ENCODE data around the gene PPFIA1.

The PPFIA1 gene

GRCh38 chr11:70302419-70302752, 31.9 kb downstream of the PPFIA1 start:
- no peaks in the 10 kb centered on the region for H3K27me3 ChIP-seq (ENCODE audit: control insufficient read depth, insufficient read depth, low read length)
- H3K9me3 ChIP-seq (ENCODE audit: control insufficient read depth, low read length) = no peaks in the 10 kb centered on the region
- no peaks in the 10 kb centered on the region for H3K36me3 ChIP-seq (ENCODE audit: control insufficient read depth, insufficient read depth, low read length)
- no peak overlapping the region for H3K4me3 ChIP-seq (ENCODE audit: low read length)
- H3K4me1 ChIP-seq (ENCODE audit: control insufficient read depth, insufficient read depth, low read length) = peaks cover 10% of the 10 kb centered on the region
- H3K9ac ChIP-seq (ENCODE audit: low read length) = no peak overlapping the region

- Histone ChIP-seq H3K4me3 (ENCODE audit: low read length) (no peak overlapping the region), H3K9ac (ENCODE audit: low read length) (no peak overlapping the region), H3K27me3 (ENCODE audit: control insufficient read depth, insufficient read depth, low read length) (no peaks in the 10 kb centered on the region), H3K4me1 (ENCODE audit: control insufficient read depth, insufficient read depth, low read length) (peaks cover 11% of the 10 kb centered on the region), H3K36me3 (ENCODE audit: control insufficient read depth, insufficient read depth, low read length) (no peaks in the 10 kb centered on the region), H3K9me3 (ENCODE audit: control insufficient read depth, low read length) (no peaks in the 10 kb centered on the region)
Measured at GRCh38 chr11:70303070-70303469, 32.6 kb downstream of the PPFIA1 start.

GRCh38 chr11:70304208-70304603, 33.7 kb downstream of the PPFIA1 start:
- no peaks in the 10 kb centered on the region for H3K36me3 ChIP-seq (ENCODE audit: control insufficient read depth, insufficient read depth, low read length)
- H3K4me3 ChIP-seq (ENCODE audit: low read length) = no peak overlapping the region
- peaks cover 11% of the 10 kb centered on the region for H3K4me1 ChIP-seq (ENCODE audit: control insufficient read depth, insufficient read depth, low read length)
- no peaks in the 10 kb centered on the region for H3K27me3 ChIP-seq (ENCODE audit: control insufficient read depth, insufficient read depth, low read length)
- no peaks in the 10 kb centered on the region for H3K9me3 ChIP-seq (ENCODE audit: control insufficient read depth, low read length)
- H3K9ac ChIP-seq (ENCODE audit: low read length) = no peak overlapping the region

- Histone ChIP-seq H3K4me3 (ENCODE audit: low read length) (no peak overlapping the region), H3K9me3 (ENCODE audit: control insufficient read depth, low read length) (no peaks in the 10 kb centered on the region), H3K36me3 (ENCODE audit: control insufficient read depth, insufficient read depth, low read length) (no peaks in the 10 kb centered on the region), H3K27me3 (ENCODE audit: control insufficient read depth, insufficient read depth, low read length) (no peaks in the 10 kb centered on the region), H3K9ac (ENCODE audit: low read length) (no peak overlapping the region), H3K4me1 (ENCODE audit: control insufficient read depth, insufficient read depth, low read length) (peaks cover 11% of the 10 kb centered on the region)
Measured at GRCh38 chr11:70305501-70305900, 35.0 kb downstream of the PPFIA1 start.

GRCh38 chr11:70306586-70307033, 36.1 kb downstream of the PPFIA1 start:
- no peaks in the 10 kb centered on the region for H3K27me3 ChIP-seq (ENCODE audit: control insufficient read depth, insufficient read depth, low read length)
- H3K4me1 ChIP-seq (ENCODE audit: control insufficient read depth, insufficient read depth, low read length) = peaks cover 11% of the 10 kb centered on the region
- no peak overlapping the region for H3K4me3 ChIP-seq (ENCODE audit: low read length)
- H3K9ac ChIP-seq (ENCODE audit: low read length) = no peak overlapping the region
- H3K36me3 ChIP-seq (ENCODE audit: control insufficient read depth, insufficient read depth, low read length) = no peaks in the 10 kb centered on the region
- H3K9me3 ChIP-seq (ENCODE audit: control insufficient read depth, low read length) = no peaks in the 10 kb centered on the region

- no peaks in the 10 kb centered on the region for H3K27me3 ChIP-seq (ENCODE audit: control insufficient read depth, insufficient read depth, low read length)
- H3K4me1 ChIP-seq (ENCODE audit: control insufficient read depth, insufficient read depth, low read length) = peaks cover 11% of the 10 kb centered on the region
- no peaks in the 10 kb centered on the region for H3K9me3 ChIP-seq (ENCODE audit: control insufficient read depth, low read length)
- no peak overlapping the region for H3K4me3 ChIP-seq (ENCODE audit: low read length)
- H3K36me3 ChIP-seq (ENCODE audit: control insufficient read depth, insufficient read depth, low read length) = no peaks in the 10 kb centered on the region
- H3K9ac ChIP-seq (ENCODE audit: low read length) = no peak overlapping the region
Measured at GRCh38 chr11:70307176-70307575, 36.7 kb downstream of the PPFIA1 start.

GRCh38 chr11:70311616-70312015, 41.1 kb downstream of the PPFIA1 start:
- Histone ChIP-seq H3K36me3 (ENCODE audit: control insufficient read depth, insufficient read depth, low read length) (no peaks in the 10 kb centered on the region), H3K9me3 (ENCODE audit: control insufficient read depth, low read length) (no peaks in the 10 kb centered on the region), H3K9ac (ENCODE audit: low read length) (no peak overlapping the region)

GRCh38 chr11:70312401-70313357, 42.2 kb downstream of the PPFIA1 start:
- H3K9me3 ChIP-seq (ENCODE audit: control insufficient read depth, low read length) = no peaks in the 10 kb centered on the region
- H3K4me1 ChIP-seq (ENCODE audit: control insufficient read depth, insufficient read depth, low read length) = no peaks in the 10 kb centered on the region
- no peaks in the 10 kb centered on the region for H3K27me3 ChIP-seq (ENCODE audit: control insufficient read depth, insufficient read depth, low read length)
- no peak overlapping the region for H3K4me3 ChIP-seq (ENCODE audit: low read length)
- no peaks in the 10 kb centered on the region for H3K36me3 ChIP-seq (ENCODE audit: control insufficient read depth, insufficient read depth, low read length)
- H3K9ac ChIP-seq (ENCODE audit: low read length) = no peak overlapping the region

More at GRCh38 chr11:70311616-70312015, 41.1 kb downstream of the PPFIA1 start:
- Histone ChIP-seq H3K27me3 (ENCODE audit: control insufficient read depth, insufficient read depth, low read length) (no peaks in the 10 kb centered on the region), H3K4me3 (ENCODE audit: low read length) (no peak overlapping the region), H3K4me1 (ENCODE audit: control insufficient read depth, insufficient read depth, low read length) (peaks cover 9% of the 10 kb centered on the region)

- Histone ChIP-seq H3K9me3 (ENCODE audit: control insufficient read depth, low read length) (no peaks in the 10 kb centered on the region), H3K9ac (ENCODE audit: low read length) (no peak overlapping the region), H3K4me3 (ENCODE audit: low read length) (no peak overlapping the region), H3K27me3 (ENCODE audit: control insufficient read depth, insufficient read depth, low read length) (no peaks in the 10 kb centered on the region), H3K4me1 (ENCODE audit: control insufficient read depth, insufficient read depth, low read length) (no peaks in the 10 kb centered on the region), H3K36me3 (ENCODE audit: control insufficient read depth, insufficient read depth, low read length) (no peaks in the 10 kb centered on the region)
Measured at GRCh38 chr11:70313945-70314344, 43.5 kb downstream of the PPFIA1 start.

- H3K9ac ChIP-seq (ENCODE audit: low read length) = no peak overlapping the region
- no peak overlapping the region for H3K4me3 ChIP-seq (ENCODE audit: low read length)
- no peaks in the 10 kb centered on the region for H3K27me3 ChIP-seq (ENCODE audit: control insufficient read depth, insufficient read depth, low read length)
- H3K9me3 ChIP-seq (ENCODE audit: control insufficient read depth, low read length) = no peaks in the 10 kb centered on the region
- H3K36me3 ChIP-seq (ENCODE audit: control insufficient read depth, insufficient read depth, low read length) = no peaks in the 10 kb centered on the region
- no peaks in the 10 kb centered on the region for H3K4me1 ChIP-seq (ENCODE audit: control insufficient read depth, insufficient read depth, low read length)
Measured at GRCh38 chr11:70314730-70315129, 44.2 kb downstream of the PPFIA1 start.

GRCh38 chr11:70315716-70316115, 45.2 kb downstream of the PPFIA1 start:
- Histone ChIP-seq H3K9me3 (ENCODE audit: control insufficient read depth, low read length) (no peaks in the 10 kb centered on the region), H3K27me3 (ENCODE audit: control insufficient read depth, insufficient read depth, low read length) (no peaks in the 10 kb centered on the region), H3K9ac (ENCODE audit: low read length) (no peak overlapping the region), H3K36me3 (ENCODE audit: control insufficient read depth, insufficient read depth, low read length) (no peaks in the 10 kb centered on the region), H3K4me1 (ENCODE audit: control insufficient read depth, insufficient read depth, low read length) (no peaks in the 10 kb centered on the region), H3K4me3 (ENCODE audit: low read length) (no peak overlapping the region)

- Histone ChIP-seq H3K9me3 (ENCODE audit: control insufficient read depth, low read length) (no peaks in the 10 kb centered on the region), H3K9ac (ENCODE audit: low read length) (no peak overlapping the region), H3K4me1 (ENCODE audit: control insufficient read depth, insufficient read depth, low read length) (no peaks in the 10 kb centered on the region)
Measured at GRCh38 chr11:70317581-70318305, 47.3 kb downstream of the PPFIA1 start.

More at GRCh38 chr11:70317581-70318305, 47.3 kb downstream of the PPFIA1 start:
- no peaks in the 10 kb centered on the region for H3K36me3 ChIP-seq (ENCODE audit: control insufficient read depth, insufficient read depth, low read length)
- no peak overlapping the region for H3K4me3 ChIP-seq (ENCODE audit: low read length)
- no peaks in the 10 kb centered on the region for H3K27me3 ChIP-seq (ENCODE audit: control insufficient read depth, insufficient read depth, low read length)
